Measurements from ENCODE around the gene ZAP70. TPM values are rescaled to one million over a fixed set of nuclear protein-coding genes. Genes with fewer than 3 reads are reported as not detected.

The ZAP70 gene
- total and polyA plus RNA-seq, 10 of the 15 experiments (the other 5 are each of a cell fraction or from before 2014, with no cell fraction given) = 0.18 to 2.9 (median 1.2) TPM; not detected in 1

- TF ChIP-seq NR2C2 (IDR thresholded peaks at IDR 0.05; ENCODE audit: borderline replicate concordance, control insufficient read depth, insufficient read length, low read depth) = no peak
- peak; percentile 23 for TF ChIP-seq FOS (IDR thresholded peaks at IDR 0.05; ENCODE audit: borderline replicate concordance, extremely low read depth, insufficient read length)
- no peak for TF ChIP-seq MEF2A (IDR thresholded peaks at IDR 0.05; ENCODE audit: insufficient read depth, low read depth, low read length)
- peak; percentile 74 for TF ChIP-seq POLR2A (IDR thresholded peaks at IDR 0.05; ENCODE audit: low read depth, low read length)
- TF ChIP-seq SKIL (IDR thresholded peaks at IDR 0.05; ENCODE audit: low read depth, poor library complexity, severe bottlenecking) = peak; percentile 58
- TF ChIP-seq CEBPZ (IDR thresholded peaks at IDR 0.05; ENCODE audit: low read depth, low read length) = no peak
- no peak for TF ChIP-seq NR2F1 (conservative IDR thresholded peaks at IDR 0.05)
- TF ChIP-seq SP1 (IDR thresholded peaks at IDR 0.05; ENCODE audit: low read depth, low read length) = peak; percentile 92
- TF ChIP-seq ATF2 (IDR thresholded peaks at IDR 0.05; ENCODE audit: low read length) = peak; percentile 98
- TF ChIP-seq JUND (IDR thresholded peaks at IDR 0.05; ENCODE audit: low read depth, low read length) = peak; percentile 67; the same call in 1 of the 2 replicates
- peak; percentile 60 for TF ChIP-seq E2F4 (IDR thresholded peaks at IDR 0.05; ENCODE audit: low read depth, low read length)
- peak; percentile 17; the same call in 1 of the 2 replicates for TF ChIP-seq MTA2 (IDR thresholded peaks at IDR 0.05; ENCODE audit: low read depth)
- TF ChIP-seq KLF5 (IDR thresholded peaks at IDR 0.05; ENCODE audit: partially characterized antibody) = peak; percentile 61
- TF ChIP-seq CREB1 (IDR thresholded peaks at IDR 0.05; ENCODE audit: low read depth) = peak; percentile 91
- no peak for TF ChIP-seq CBX5 (IDR thresholded peaks at IDR 0.05; ENCODE audit: low read depth)
- no peak for TF ChIP-seq RAD51 (IDR thresholded peaks at IDR 0.05)
- peak; percentile 39; the same call in 1 of the 2 replicates for TF ChIP-seq MAX (IDR thresholded peaks at IDR 0.05; ENCODE audit: low read depth, low read length)
- TF ChIP-seq ZBTB4 (CRISPR knock-in tag; IDR thresholded peaks at IDR 0.05) = no peak
Observed at GRCh38 chr2:97663962-97664635, 49.3 kb upstream of the ZAP70 start, which contains the start of gene ACTR1B (continued).
